ENCODE data around the gene ZNF831.
A peak's percentile ranks its signal among the peaks of the same experiment; 100 is the strongest.

ZNF831 gene

GRCh38 chr20:59143326-59143725, 20.3 kb upstream of the ZNF831 start:
- no peaks in the 10 kb centered on the region for H3K36me3 ChIP-seq (ENCODE audit: control insufficient read depth, insufficient read depth, low read length, severe bottlenecking)
- peaks cover 24% of the 10 kb centered on the region for H3K4me1 ChIP-seq (ENCODE audit: control insufficient read depth, insufficient read depth, low read length)
- no peak overlapping the region for H3K9ac ChIP-seq (ENCODE audit: low read length)
- H3K4me3 ChIP-seq (ENCODE audit: low read length), result no peak overlapping the region
- no peaks in the 10 kb centered on the region for H3K27me3 ChIP-seq (replicated peaks; ENCODE audit: control insufficient read depth, insufficient read depth, low read length)
- no peaks in the 10 kb centered on the region for H3K9me3 ChIP-seq (ENCODE audit: control insufficient read depth, low read length)
- no peak for DNase-seq (ENCODE audit: low read depth)

GRCh38 chr20:59144179-59144830, 19.3 kb upstream of the ZNF831 start:
- no peak overlapping the region for H3K4me3 ChIP-seq (ENCODE audit: low read length)
- no peaks in the 10 kb centered on the region for H3K27me3 ChIP-seq (replicated peaks; ENCODE audit: control insufficient read depth, insufficient read depth, low read length)
- H3K9ac ChIP-seq (ENCODE audit: low read length), result no peak overlapping the region
- no peaks in the 10 kb centered on the region for H3K9me3 ChIP-seq (ENCODE audit: control insufficient read depth, low read length)
- peaks cover 24% of the 10 kb centered on the region for H3K4me1 ChIP-seq (ENCODE audit: control insufficient read depth, insufficient read depth, low read length)
- DNase-seq (ENCODE audit: low read depth), result no peak
- no peaks in the 10 kb centered on the region for H3K36me3 ChIP-seq (ENCODE audit: control insufficient read depth, insufficient read depth, low read length, severe bottlenecking)

GRCh38 chr20:59144831-59145196, 18.8 kb upstream of the ZNF831 start:
- H3K4me3 ChIP-seq (ENCODE audit: low read length), result no peak overlapping the region
- no peaks in the 10 kb centered on the region for H3K27me3 ChIP-seq (replicated peaks; ENCODE audit: control insufficient read depth, insufficient read depth, low read length)
- H3K36me3 ChIP-seq (ENCODE audit: control insufficient read depth, insufficient read depth, low read length, severe bottlenecking), result no peaks in the 10 kb centered on the region
- DNase-seq (ENCODE audit: low read depth), result no peak
- H3K9ac ChIP-seq (ENCODE audit: low read length), result no peak overlapping the region
- peaks cover 24% of the 10 kb centered on the region for H3K4me1 ChIP-seq (ENCODE audit: control insufficient read depth, insufficient read depth, low read length)
- no peaks in the 10 kb centered on the region for H3K9me3 ChIP-seq (ENCODE audit: control insufficient read depth, low read length)

GRCh38 chr20:59145247-59145923, 18.2 kb upstream of the ZNF831 start:
- no peak for DNase-seq (ENCODE audit: low read depth)
- Histone ChIP-seq H3K27me3 (replicated peaks; ENCODE audit: control insufficient read depth, insufficient read depth, low read length) (no peaks in the 10 kb centered on the region), H3K9ac (ENCODE audit: low read length) (no peak overlapping the region), H3K4me1 (ENCODE audit: control insufficient read depth, insufficient read depth, low read length) (peaks cover 24% of the 10 kb centered on the region), H3K9me3 (ENCODE audit: control insufficient read depth, low read length) (no peaks in the 10 kb centered on the region), H3K36me3 (ENCODE audit: control insufficient read depth, insufficient read depth, low read length, severe bottlenecking) (no peaks in the 10 kb centered on the region), H3K4me3 (ENCODE audit: low read length) (no peak overlapping the region)

- Histone ChIP-seq H3K4me3 (ENCODE audit: low read length) (no peak overlapping the region), H3K36me3 (ENCODE audit: control insufficient read depth, insufficient read depth, low read length, severe bottlenecking) (no peaks in the 10 kb centered on the region), H3K4me1 (ENCODE audit: control insufficient read depth, insufficient read depth, low read length) (peaks cover 24% of the 10 kb centered on the region), H3K27me3 (replicated peaks; ENCODE audit: control insufficient read depth, insufficient read depth, low read length) (peaks cover 3% of the 10 kb centered on the region), H3K9ac (ENCODE audit: low read length) (no peak overlapping the region), H3K9me3 (ENCODE audit: control insufficient read depth, low read length) (no peaks in the 10 kb centered on the region)
- DNase-seq (ENCODE audit: low read depth), result no peak
Measured at GRCh38 chr20:59145924-59146779, 17.5 kb upstream of the ZNF831 start.

- no peaks in the 10 kb centered on the region for H3K9me3 ChIP-seq (ENCODE audit: control insufficient read depth, low read length)
- peaks cover 4% of the 10 kb centered on the region for H3K27me3 ChIP-seq (replicated peaks; ENCODE audit: control insufficient read depth, insufficient read depth, low read length)
- no peaks in the 10 kb centered on the region for H3K36me3 ChIP-seq (ENCODE audit: control insufficient read depth, insufficient read depth, low read length, severe bottlenecking)
- no peak overlapping the region for H3K9ac ChIP-seq (ENCODE audit: low read length)
- H3K4me1 ChIP-seq (ENCODE audit: control insufficient read depth, insufficient read depth, low read length), result peaks cover 24% of the 10 kb centered on the region
- peak; percentile 2 for DNase-seq (ENCODE audit: low read depth)
- no peak overlapping the region for H3K4me3 ChIP-seq (ENCODE audit: low read length)
Measured at GRCh38 chr20:59146780-59147565, 16.6 kb upstream of the ZNF831 start.

- Histone ChIP-seq H3K36me3 (ENCODE audit: control insufficient read depth, insufficient read depth, low read length, severe bottlenecking) (no peaks in the 10 kb centered on the region), H3K4me1 (ENCODE audit: control insufficient read depth, insufficient read depth, low read length) (peaks cover 30% of the 10 kb centered on the region), H3K4me3 (ENCODE audit: low read length) (no peak overlapping the region), H3K9ac (ENCODE audit: low read length) (no peak overlapping the region), H3K27me3 (replicated peaks; ENCODE audit: control insufficient read depth, insufficient read depth, low read length) (peaks cover 4% of the 10 kb centered on the region), H3K9me3 (ENCODE audit: control insufficient read depth, low read length) (no peaks in the 10 kb centered on the region)
- no peak for DNase-seq (ENCODE audit: low read depth)
Measured at GRCh38 chr20:59147586-59147985, 16.0 kb upstream of the ZNF831 start.

GRCh38 chr20:59148701-59149493, 14.7 kb upstream of the ZNF831 start:
- H3K4me3 ChIP-seq (ENCODE audit: low read length), result no peak overlapping the region
- H3K9me3 ChIP-seq (ENCODE audit: control insufficient read depth, low read length), result no peaks in the 10 kb centered on the region
- H3K36me3 ChIP-seq (ENCODE audit: control insufficient read depth, insufficient read depth, low read length, severe bottlenecking), result no peaks in the 10 kb centered on the region
- peaks cover 5% of the 10 kb centered on the region for H3K27me3 ChIP-seq (replicated peaks; ENCODE audit: control insufficient read depth, insufficient read depth, low read length)
- H3K9ac ChIP-seq (ENCODE audit: low read length), result no peak overlapping the region
- DNase-seq (ENCODE audit: low read depth), result no peak
- H3K4me1 ChIP-seq (ENCODE audit: control insufficient read depth, insufficient read depth, low read length), result peaks cover 30% of the 10 kb centered on the region

- Histone ChIP-seq H3K9ac (ENCODE audit: low read length) (no peak overlapping the region), H3K9me3 (ENCODE audit: control insufficient read depth, low read length) (no peaks in the 10 kb centered on the region), H3K4me3 (ENCODE audit: low read length) (no peak overlapping the region), H3K27me3 (replicated peaks; ENCODE audit: control insufficient read depth, insufficient read depth, low read length) (peaks cover 14% of the 10 kb centered on the region), H3K36me3 (ENCODE audit: control insufficient read depth, insufficient read depth, low read length, severe bottlenecking) (no peaks in the 10 kb centered on the region), H3K4me1 (ENCODE audit: control insufficient read depth, insufficient read depth, low read length) (peaks cover 26% of the 10 kb centered on the region)
- DNase-seq (ENCODE audit: low read depth), result no peak
Measured at GRCh38 chr20:59149678-59150504, 13.7 kb upstream of the ZNF831 start.

- no peak for DNase-seq (ENCODE audit: low read depth)
- no peaks in the 10 kb centered on the region for H3K36me3 ChIP-seq (ENCODE audit: control insufficient read depth, insufficient read depth, low read length, severe bottlenecking)
- peaks cover 26% of the 10 kb centered on the region for H3K4me1 ChIP-seq (ENCODE audit: control insufficient read depth, insufficient read depth, low read length)
- H3K9ac ChIP-seq (ENCODE audit: low read length), result no peak overlapping the region
- H3K9me3 ChIP-seq (ENCODE audit: control insufficient read depth, low read length), result no peaks in the 10 kb centered on the region
- H3K27me3 ChIP-seq (replicated peaks; ENCODE audit: control insufficient read depth, insufficient read depth, low read length), result peaks cover 22% of the 10 kb centered on the region
- no peak overlapping the region for H3K4me3 ChIP-seq (ENCODE audit: low read length)
Measured at GRCh38 chr20:59150821-59151251, 12.8 kb upstream of the ZNF831 start.
